T-helper 2 cell treated with Interferon-gamma antibody and Interleukin-4, amounts not matched to agents 5 μg/mL and 100 μg/mL, for 36 hours (primary cell): ENCODE measurements around the gene BRMS1.
A peak's percentile ranks its signal among the peaks of the same experiment; 100 is the strongest.

Source experiments
- DNase-seq: peaks from one replicate; pipeline ENCODE4 v3.0.0; 2021; ENCODE audit warnings: low spot score
- H3K27ac Mint-ChIP-seq: one replicate; pipeline ENCODE4 v1.8.0; 2021; ENCODE audit warnings: mild to moderate bottlenecking, mixed read lengths
- H3K27me3 Mint-ChIP-seq: one replicate; pipeline ENCODE4 v1.8.0; 2021; ENCODE audit warnings: low read depth, mixed read lengths
- H3K36me3 Mint-ChIP-seq: one replicate; pipeline ENCODE4 v1.8.0; 2021; ENCODE audit warnings: low read depth, mixed read lengths
- H3K4me1 Mint-ChIP-seq: one replicate; pipeline ENCODE4 v1.8.0; 2021; ENCODE audit warnings: low read depth, mixed read lengths
- H3K4me3 Mint-ChIP-seq: one replicate; pipeline ENCODE4 v1.8.0; 2022; ENCODE audit warnings: mild to moderate bottlenecking, moderate library complexity, mixed read lengths
- H3K9me3 Mint-ChIP-seq: one replicate; pipeline ENCODE4 v1.8.0; 2021; ENCODE audit warnings: mixed read lengths

BRMS1 gene

DNA sequence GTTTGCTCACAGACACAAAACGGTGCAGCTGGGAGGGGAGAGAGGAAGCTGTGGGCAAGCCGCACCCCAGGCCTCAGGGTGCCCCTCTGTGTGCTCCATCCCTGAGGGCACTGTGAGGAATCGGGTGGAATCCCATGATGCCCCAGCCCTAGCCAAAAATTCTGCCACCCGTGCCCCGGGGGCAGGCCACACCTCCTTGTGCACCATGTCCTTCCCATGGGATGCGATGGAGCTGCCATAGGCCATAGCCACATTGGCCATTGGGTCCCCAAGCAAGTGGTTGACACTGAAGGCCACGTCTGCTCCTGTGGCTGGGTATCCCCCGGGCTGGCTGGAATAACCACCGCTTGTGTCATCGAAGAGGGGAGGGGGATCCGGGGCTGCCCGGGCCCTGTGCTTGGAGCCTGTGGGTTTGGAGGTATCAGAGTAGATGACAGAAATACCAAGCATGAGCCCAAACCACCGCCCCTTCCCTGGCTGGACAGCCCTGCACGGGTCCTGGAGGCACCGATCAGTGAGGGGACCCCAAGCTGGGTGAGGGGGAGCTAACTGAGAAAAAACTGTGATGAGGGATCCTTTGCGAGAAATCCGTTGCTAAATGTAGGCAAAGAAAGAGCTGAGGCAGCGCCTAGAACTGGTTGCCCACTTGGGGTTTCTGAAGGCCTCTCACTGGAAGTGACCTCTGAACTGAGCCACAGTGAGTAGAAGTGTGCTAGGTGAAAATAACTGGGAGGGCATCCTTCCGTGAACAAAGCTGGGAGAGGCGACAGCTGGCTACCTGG, 56.8 kb downstream of the BRMS1 start:
- Mint-ChIP-seq H3K27me3 (peaks cover 25% of the 10 kb centered on the region), H3K9me3 (no peaks in the 10 kb centered on the region), H3K36me3 (peaks cover 3% of the 10 kb centered on the region), H3K27ac (peak overlapping the region; percentile 91), H3K4me3 (peak overlapping the region; percentile 92), H3K4me1 (peaks cover 16% of the 10 kb centered on the region)
- DNase-seq, result no peak
